ENCODE results near the gene IRX6. TPM values are rescaled to one million over a fixed set of nuclear protein-coding genes. Genes with fewer than 3 reads are reported as not detected.

The IRX6 gene
- polyA plus RNA-seq, 3 donors: not detected

- Histone ChIP-seq H4K20me1 (ENCODE audit: insufficient read depth, low read length) (no peaks in the 10 kb centered on the region), H3K27ac (ENCODE audit: low read depth in 1 of 2, low read length in 2 of 2) (no peak overlapping the region), H3K9me3 (replicated peaks in 1 of 2; ENCODE audit: control insufficient read depth in 1 of 2, insufficient read depth in 1 of 2, low read length in 2 of 2) (no peaks in the 10 kb centered on the region), H3K4me3 (replicated peaks in 1 of 3; ENCODE audit: low read depth in 2 of 3, low read length in 3 of 3) (no peak overlapping the region), H3K4me1 (ENCODE audit: control insufficient read depth in 1 of 2, insufficient read depth in 2 of 2, low read length in 2 of 2) (no peaks in the 10 kb centered on the region), H2AFZ (ENCODE audit: insufficient read depth, low read depth, low read length, poor library complexity, severe bottlenecking) (no peak overlapping the region), H3K4me2 (replicated peaks; ENCODE audit: extremely low read depth, low read length, poor library complexity, severe bottlenecking) (no peak overlapping the region), H3K27me3 (ENCODE audit: control insufficient read depth in 2 of 2, insufficient read depth in 2 of 2, low read length in 2 of 2) (peaks cover 0 to 2% of the 10 kb centered on the region in 2 donors), H3K9ac (ENCODE audit: insufficient read depth, low read length, poor library complexity, severe bottlenecking) (no peak overlapping the region), H3K36me3 (replicated peaks in 1 of 2; ENCODE audit: control insufficient read depth in 1 of 2, insufficient read depth in 2 of 2, low read length in 2 of 2) (no peaks in the 10 kb centered on the region), H3K79me2 (ENCODE audit: insufficient read depth, low read length) (no peaks in the 10 kb centered on the region)
- peaks cover 0 to 2% (median 0%) of the 10 kb centered on the region in 7 donors for H3K9me3 Mint-ChIP-seq
- DNase-seq: no peak
- 94% methylated on average over 2 of the region's 4 CpGs for WGBS (ENCODE audit: insufficient coverage)
- no peaks in the 10 kb centered on the region for H3K36me3 Mint-ChIP-seq
- H3K27me3 Mint-ChIP-seq (ENCODE audit: low read depth in 3 of 3): peaks cover 2 to 9% (median 8%) of the 10 kb centered on the region in 3 donors
- TF ChIP-seq, protein P1, sequence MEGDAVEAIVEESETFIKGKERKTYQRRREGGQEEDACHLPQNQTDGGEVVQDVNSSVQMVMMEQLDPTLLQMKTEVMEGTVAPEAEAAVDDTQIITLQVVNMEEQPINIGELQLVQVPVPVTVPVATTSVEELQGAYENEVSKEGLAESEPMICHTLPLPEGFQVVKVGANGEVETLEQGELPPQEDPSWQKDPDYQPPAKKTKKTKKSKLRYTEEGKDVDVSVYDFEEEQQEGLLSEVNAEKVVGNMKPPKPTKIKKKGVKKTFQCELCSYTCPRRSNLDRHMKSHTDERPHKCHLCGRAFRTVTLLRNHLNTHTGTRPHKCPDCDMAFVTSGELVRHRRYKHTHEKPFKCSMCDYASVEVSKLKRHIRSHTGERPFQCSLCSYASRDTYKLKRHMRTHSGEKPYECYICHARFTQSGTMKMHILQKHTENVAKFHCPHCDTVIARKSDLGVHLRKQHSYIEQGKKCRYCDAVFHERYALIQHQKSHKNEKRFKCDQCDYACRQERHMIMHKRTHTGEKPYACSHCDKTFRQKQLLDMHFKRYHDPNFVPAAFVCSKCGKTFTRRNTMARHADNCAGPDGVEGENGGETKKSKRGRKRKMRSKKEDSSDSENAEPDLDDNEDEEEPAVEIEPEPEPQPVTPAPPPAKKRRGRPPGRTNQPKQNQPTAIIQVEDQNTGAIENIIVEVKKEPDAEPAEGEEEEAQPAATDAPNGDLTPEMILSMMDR (IDR thresholded peaks at IDR 0.05): no peak
- H3K4me3 Mint-ChIP-seq: no peak overlapping the region
- intact Hi-C loops (cut with micrococcal nuclease): no loop called here
- no peaks in the 10 kb centered on the region for H3K4me1 Mint-ChIP-seq
- H3K27ac Mint-ChIP-seq: no peak overlapping the region
Measured at GRCh38 chr16:55280587-55280986, 43.4 kb upstream of the IRX6 start.

DNA sequence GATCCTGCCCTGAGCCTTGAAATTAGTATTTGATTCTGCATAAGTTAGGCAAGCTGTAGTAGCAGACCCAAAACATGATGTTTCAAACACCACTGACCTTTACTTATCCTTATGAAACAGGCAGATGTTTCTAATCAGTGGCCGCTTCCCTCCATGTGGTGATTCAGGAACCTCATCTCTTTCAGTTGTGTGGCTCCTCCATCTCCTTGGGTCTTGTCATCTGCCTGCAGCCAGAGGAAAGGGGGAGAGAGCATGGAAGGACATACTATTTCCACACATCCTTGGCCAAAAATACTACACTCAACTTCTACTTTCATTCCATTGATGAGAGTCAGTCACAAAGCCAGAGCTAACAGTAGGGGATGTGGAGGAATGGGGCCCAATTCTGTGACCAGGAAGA is 41.6 kb upstream of the IRX6 start:
- Mint-ChIP-seq H3K27ac (no peak overlapping the region), H3K4me1 (no peaks in the 10 kb centered on the region), H3K36me3 (no peaks in the 10 kb centered on the region), H3K9me3 (peaks cover 0 to 2% (median under 1%) of the 10 kb centered on the region in 7 donors), H3K4me3 (no peak overlapping the region), H3K27me3 (ENCODE audit: low read depth in 3 of 3) (peaks cover 2 to 11% (median 8%) of the 10 kb centered on the region in 3 donors)
- Histone ChIP-seq H3K27me3 (ENCODE audit: control insufficient read depth in 2 of 2, insufficient read depth in 2 of 2, low read length in 2 of 2) (peaks cover 0 to 2% of the 10 kb centered on the region in 2 donors), H3K36me3 (replicated peaks in 1 of 2; ENCODE audit: control insufficient read depth in 1 of 2, insufficient read depth in 2 of 2, low read length in 2 of 2) (no peaks in the 10 kb centered on the region), H3K4me1 (ENCODE audit: control insufficient read depth in 1 of 2, insufficient read depth in 2 of 2, low read length in 2 of 2) (no peaks in the 10 kb centered on the region), H3K79me2 (ENCODE audit: insufficient read depth, low read length) (no peaks in the 10 kb centered on the region), H3K4me2 (replicated peaks; ENCODE audit: extremely low read depth, low read length, poor library complexity, severe bottlenecking) (no peak overlapping the region), H3K27ac (ENCODE audit: low read depth in 1 of 2, low read length in 2 of 2) (no peak overlapping the region), H3K9me3 (replicated peaks in 1 of 2; ENCODE audit: control insufficient read depth in 1 of 2, insufficient read depth in 1 of 2, low read length in 2 of 2) (no peaks in the 10 kb centered on the region), H4K20me1 (ENCODE audit: insufficient read depth, low read length) (no peaks in the 10 kb centered on the region), H3K9ac (ENCODE audit: insufficient read depth, low read length, poor library complexity, severe bottlenecking) (no peak overlapping the region), H3K4me3 (replicated peaks in 1 of 3; ENCODE audit: low read depth in 2 of 3, low read length in 3 of 3) (no peak overlapping the region), H2AFZ (ENCODE audit: insufficient read depth, low read depth, low read length, poor library complexity, severe bottlenecking) (no peak overlapping the region)
- WGBS (ENCODE audit: insufficient coverage): no CpG with 5 or more reads among the region's 1 CpG
- intact Hi-C loops (cut with micrococcal nuclease): no loop called here
- no peak for DNase-seq
- TF ChIP-seq, protein P1 (IDR thresholded peaks at IDR 0.05): no peak
